SK-N-MC (cell line): ENCODE measurements around the gene EFCAB11.

ENCODE experiments used
- DNase-seq: peaks from one replicate; pipeline ENCODE4 v3.0.0-alpha.2; 2011; ENCODE audit warnings: low read depth, low spot score
- H3K27ac ChIP-seq: fragments of 200-600 bp; sonication (generic); 2 replicates; pipeline ENCODE4 v1.5.1; 2016; ENCODE audit warnings: mixed run types
- H3K36me3 ChIP-seq: fragments of 200-600 bp; sonication (generic); 2 replicates; pipeline ENCODE4 v1.6.1; 2017; ENCODE audit warnings: antibody characterized with exemption, low read length, mixed read lengths; ENCODE audit not compliant: insufficient read depth
- H3K4me3 ChIP-seq: fragments of 200-600 bp; sonication (generic); 2 replicates; pipeline ENCODE4 v1.5.1; 2016
- H3K9ac ChIP-seq: fragments of 200-600 bp; sonication (generic); 2 replicates; pipeline ENCODE4 v1.8.0; 2017; ENCODE audit warnings: mixed run types, mixed read lengths; ENCODE audit not compliant: insufficient read length
- H3K9me3 ChIP-seq: fragments of 200-600 bp; sonication (generic); 2 replicates; pipeline ENCODE4 v1.6.1; 2017; ENCODE audit warnings: low read depth, mild to moderate bottlenecking, antibody characterized with exemption, low read length, moderate library complexity, mixed read lengths
- EZH2 ChIP-seq: fragments of 200-600 bp; sonication (generic); IDR thresholded peaks from one replicate; pipeline ENCODE4 v1.6.1; 2017; ENCODE audit warnings: antibody characterized with exemption
- FOXP2 ChIP-seq: optimal IDR thresholded peaks from 2 replicates; pipeline ENCODE3; 2011; ENCODE audit warnings: mild to moderate bottlenecking, moderate library complexity; ENCODE audit not compliant: insufficient read depth; ENCODE audit errors: extremely low read length, control extremely low read depth
- POLR2AphosphoS5 ChIP-seq: IDR thresholded peaks from 2 replicates; pipeline ENCODE4 v1.6.1; 2012; ENCODE audit warnings: mild to moderate bottlenecking, low read depth, low read length, borderline replicate concordance

Gene EFCAB11

GRCh38 chr14:89922031-89922907, 32.3 kb downstream of the EFCAB11 start:
- H3K27ac ChIP-seq, result no peak overlapping the region
- H3K4me3 ChIP-seq, result no peak overlapping the region
- no peaks in the 10 kb centered on the region for H3K9me3 ChIP-seq
- H3K9ac ChIP-seq, result no peak overlapping the region
- H3K36me3 ChIP-seq, result no peaks in the 10 kb centered on the region
- DNase-seq, result no peak
- TF ChIP-seq FOXP2 (no peak), EZH2 (no peak), POLR2AphosphoS5 (no peak)

- H3K27ac ChIP-seq, result no peak overlapping the region
- no peaks in the 10 kb centered on the region for H3K9me3 ChIP-seq
- DNase-seq, result no peak
- TF ChIP-seq FOXP2 (no peak), POLR2AphosphoS5 (no peak)
- H3K36me3 ChIP-seq, result no peaks in the 10 kb centered on the region
- no peak overlapping the region for H3K9ac ChIP-seq
- no peak overlapping the region for H3K4me3 ChIP-seq
These were observed 33.2 kb downstream of the EFCAB11 start for GRCh38 chr14:89921346-89921745.

GRCh38 chr14:89920056-89920455, 34.5 kb downstream of the EFCAB11 start:
- no peak overlapping the region for H3K4me3 ChIP-seq
- TF ChIP-seq EZH2 (no peak), FOXP2 (no peak), POLR2AphosphoS5 (no peak)
- H3K9me3 ChIP-seq, result no peaks in the 10 kb centered on the region
- no peak for DNase-seq
- H3K27ac ChIP-seq, result peak overlapping the region; percentile 79
- no peaks in the 10 kb centered on the region for H3K36me3 ChIP-seq
- no peak overlapping the region for H3K9ac ChIP-seq

- no peak overlapping the region for H3K27ac ChIP-seq
- DNase-seq, result no peak
- H3K4me3 ChIP-seq, result no peak overlapping the region
- no peak overlapping the region for H3K9ac ChIP-seq
- TF ChIP-seq EZH2 (no peak), FOXP2 (no peak), POLR2AphosphoS5 (no peak)
- no peaks in the 10 kb centered on the region for H3K36me3 ChIP-seq
- H3K9me3 ChIP-seq, result no peaks in the 10 kb centered on the region
These were observed 35.8 kb downstream of the EFCAB11 start for GRCh38 chr14:89918721-89919120.

- Histone ChIP-seq H3K36me3 (no peaks in the 10 kb centered on the region), H3K9ac (no peak overlapping the region), H3K4me3 (peak overlapping the region; percentile 42), H3K9me3 (no peaks in the 10 kb centered on the region), H3K27ac (no peak overlapping the region)
- no peak for DNase-seq
- TF ChIP-seq EZH2 (no peak), FOXP2 (no peak), POLR2AphosphoS5 (no peak)
These were observed 39.2 kb downstream of the EFCAB11 start for GRCh38 chr14:89915114-89915878.

- DNase-seq, result no peak
These were observed 41.8 kb downstream of the EFCAB11 start for GRCh38 chr14:89912667-89913211.

DNA sequence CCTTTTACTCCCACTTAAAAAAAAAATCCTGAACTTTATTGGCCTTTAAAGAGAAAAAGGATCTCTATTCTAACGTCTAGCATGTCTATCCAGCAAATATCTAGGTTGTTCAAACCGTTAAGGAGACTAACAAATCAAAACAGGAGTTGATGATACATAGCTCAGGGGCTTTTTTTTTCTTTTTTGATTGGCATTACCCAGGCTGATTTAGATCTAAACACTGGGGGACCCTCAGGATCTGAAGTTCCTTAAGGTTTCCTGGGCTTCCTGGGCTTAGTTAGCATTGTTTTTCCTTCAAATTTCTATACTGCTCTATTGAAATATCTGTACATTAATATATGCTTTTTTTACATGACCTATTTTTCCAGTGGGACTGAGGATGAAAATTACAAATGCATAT, 42.3 kb downstream of the EFCAB11 start:
- H3K27ac ChIP-seq, result no peak overlapping the region
- TF ChIP-seq EZH2, result no peak
- no peak for TF ChIP-seq POLR2AphosphoS5
- no peak for TF ChIP-seq FOXP2
- H3K9me3 ChIP-seq, result no peaks in the 10 kb centered on the region
- no peaks in the 10 kb centered on the region for H3K36me3 ChIP-seq
- DNase-seq, result no peak
- H3K4me3 ChIP-seq, result no peak overlapping the region; the same call in 1 of the 2 replicates
- H3K9ac ChIP-seq, result no peak overlapping the region

More at GRCh38 chr14:89912667-89913211, 41.8 kb downstream of the EFCAB11 start:
- no peak overlapping the region for H3K27ac ChIP-seq
- no peak overlapping the region; the same call in 1 of the 2 replicates for H3K4me3 ChIP-seq
- no peaks in the 10 kb centered on the region for H3K36me3 ChIP-seq
- H3K9me3 ChIP-seq, result no peaks in the 10 kb centered on the region
- TF ChIP-seq FOXP2 (peak; percentile 31), POLR2AphosphoS5 (no peak), EZH2 (no peak)
- no peak overlapping the region for H3K9ac ChIP-seq
